ENCODE measurements around the gene ANXA6. TPM values are rescaled to one million over a fixed set of nuclear protein-coding genes. Genes with fewer than 3 reads are reported as not detected.

The ANXA6 gene
- polyA plus RNA-seq, 1 of the 3 experiments (the other 2 are of a cell fraction), result 87.5 TPM

- Histone ChIP-seq H4K20me1 (ENCODE audit: insufficient read depth) (peaks cover 16% of the 10 kb centered on the region), H3F3A (replicated peaks; ENCODE audit: insufficient read depth) (peaks cover 4% of the 10 kb centered on the region), H3K4me3 (ENCODE audit: low read depth in 2 of 2, low read length in 1 of 2) (peak overlapping the region; percentile 80 to 85), H3K4me2 (peak overlapping the region; percentile 77), H3K9me3 (no peaks in the 10 kb centered on the region), H3K9me2 (no peaks in the 10 kb centered on the region), H2AFZ (ENCODE audit: low read depth) (peak overlapping the region; percentile 85), H3K36me3 (replicated peaks in 1 of 2; ENCODE audit: control insufficient read depth in 1 of 2, insufficient read depth in 2 of 2, low read length in 1 of 2) (no peaks in the 10 kb centered on the region), H3K27ac (ENCODE audit: low read depth in 2 of 2, low read length in 1 of 2) (peak overlapping the region; percentile 89 to 97), H3K79me2 (ENCODE audit: insufficient read depth) (peaks cover 40% of the 10 kb centered on the region), H3K4me1 (ENCODE audit: control insufficient read depth in 1 of 2, insufficient read depth in 2 of 2, low read depth in 1 of 2, low read length in 1 of 2) (peaks cover 4 to 16% of the 10 kb centered on the region in 2 experiments; a peak in 3 of 4 replicates), H3K9ac (peak overlapping the region; percentile 99), H3K27me3 (ENCODE audit: insufficient read depth) (no peaks in the 10 kb centered on the region)
- CTCF ChIA-PET, result interaction anchor here (0.7 to 4.9 kb wide), 11 partner anchors 9 to 86 kb away, joined by 3 to 23 read pairs (median 4); no protein-coding TSS in a partner anchor
- no peak for TF ChIP-seq RAD21 (IDR thresholded peaks at IDR 0.05; ENCODE audit: low read length)
- no peak for TF ChIP-seq JUND (IDR thresholded peaks at IDR 0.05)
- TF ChIP-seq NFIC (IDR thresholded peaks at IDR 0.05; ENCODE audit: borderline replicate concordance), result 0 out of 2 replicates have a peak, but pooled peaks have one; percentile 64
- no peak for TF ChIP-seq MXI1 (IDR thresholded peaks at IDR 0.05; ENCODE audit: low read depth, low read length)
- WGBS (ENCODE audit: low lambda C conversion rate), result 26% methylated on average over 15 of the region's 15 CpGs
- POLR2A ChIA-PET, result interaction anchor here (0.9 to 2.2 kb wide), 6 partner anchors 8 to 501 kb away, joined by 3 to 8 read pairs (median 4); no protein-coding TSS in a partner anchor
- no peak for DNase-seq
Measured at GRCh38 chr5:151081431-151082281, 75.9 kb downstream of the ANXA6 start.

DNA sequence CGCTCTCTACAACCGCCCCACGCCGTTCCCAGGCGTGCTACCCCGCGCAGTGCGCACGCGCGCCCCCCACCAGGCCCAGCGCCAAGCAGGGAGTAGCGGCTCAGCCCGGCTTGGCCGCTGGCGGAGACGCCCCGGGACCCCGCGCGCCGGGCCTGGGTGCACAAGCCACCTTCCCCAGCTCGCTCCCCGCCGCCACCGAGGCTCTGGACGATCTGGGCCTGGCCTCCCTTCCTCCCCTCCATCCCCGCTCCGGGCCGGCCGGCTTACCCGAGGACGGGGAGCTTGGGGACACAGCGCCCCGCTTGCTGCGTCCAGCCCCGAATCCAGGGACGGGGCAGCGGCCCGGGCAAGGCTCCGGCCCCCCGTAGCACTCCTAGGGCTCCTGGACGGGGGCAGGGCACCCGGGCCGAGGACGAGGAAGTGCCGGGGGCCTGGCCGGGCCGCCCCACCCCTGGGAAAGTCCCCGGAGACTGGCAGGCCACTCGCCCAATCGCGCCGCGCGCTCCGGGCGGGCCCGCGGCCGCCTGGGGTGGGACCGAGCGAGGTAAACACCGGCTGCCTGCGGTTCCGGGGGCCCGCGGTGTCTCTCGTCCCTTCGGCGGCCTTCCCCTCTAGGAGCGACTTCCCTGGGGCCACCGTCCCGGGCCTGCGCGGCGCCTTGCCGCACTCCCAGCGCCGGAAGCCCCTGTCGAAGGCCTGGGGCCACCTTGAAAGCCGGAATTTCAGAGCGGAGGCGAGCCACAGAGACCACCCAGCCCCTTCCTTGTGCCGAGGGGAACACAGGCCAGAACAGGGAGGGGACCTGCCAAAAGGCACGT lies 76.8 kb downstream of the ANXA6 start, which contains the start of gene TNIP1:
TSS of gene TNIP1 (minus strand) at position 422 of the 818 bp plus-strand sequence. CDS start 15,939 bp downstream, outside the sequence.
- DNase-seq, result peak; percentile 98
- peak within 1 kb of the TSS; percentile 80 to 85 for H3K4me3 ChIP-seq (ENCODE audit: low read depth in 2 of 2, low read length in 1 of 2)
- H3K9me3 ChIP-seq, result no peaks in the 10 kb centered on the region
- peaks cover 24% of the 10 kb centered on the region for H4K20me1 ChIP-seq (ENCODE audit: insufficient read depth)
- POLR2A ChIA-PET, result interaction anchor here (0.9 to 2.2 kb wide), 10 partner anchors 9 to 500 kb away, joined by 3 to 8 read pairs (median 4); no protein-coding TSS in a partner anchor
- H3K79me2 ChIP-seq (ENCODE audit: insufficient read depth), result peaks cover 48% of the 10 kb centered on the region
- peaks cover 4 to 19% of the 10 kb centered on the region in 2 experiments; a peak in 3 of 4 replicates for H3K4me1 ChIP-seq (ENCODE audit: control insufficient read depth in 1 of 2, insufficient read depth in 2 of 2, low read depth in 1 of 2, low read length in 1 of 2)
- CTCF ChIA-PET, result interaction anchor here (0.7 to 4.9 kb wide), 8 partner anchors 10 to 87 kb away, joined by 3 to 23 read pairs (median 4); no protein-coding TSS in a partner anchor
- no peaks in the 10 kb centered on the region for H3K36me3 ChIP-seq (replicated peaks in 1 of 2; ENCODE audit: control insufficient read depth in 1 of 2, insufficient read depth in 2 of 2, low read length in 1 of 2)
- H3K4me2 ChIP-seq, result peak within 1 kb of the TSS; percentile 77
- peak within 1 kb of the TSS; percentile 85 for H2AFZ ChIP-seq (ENCODE audit: low read depth)
- WGBS (ENCODE audit: low lambda C conversion rate), result 1% methylated on average over 16 of the region's 86 CpGs
- peaks cover 4% of the 10 kb centered on the region for H3F3A ChIP-seq (replicated peaks; ENCODE audit: insufficient read depth)
- no peaks in the 10 kb centered on the region for H3K9me2 ChIP-seq
- peak within 1 kb of the TSS; percentile 89 to 97 for H3K27ac ChIP-seq (ENCODE audit: low read depth in 2 of 2, low read length in 1 of 2)
- no peaks in the 10 kb centered on the region for H3K27me3 ChIP-seq (ENCODE audit: insufficient read depth)
- H3K9ac ChIP-seq, result peak within 1 kb of the TSS; percentile 99
- TF ChIP-seq RFX5 (IDR thresholded peaks at IDR 0.05; ENCODE audit: low read length) (no peak), GABPA (IDR thresholded peaks at IDR 0.05; ENCODE audit: low read depth) (peak; percentile 34; the same call in 1 of the 2 replicates), EP300 (IDR thresholded peaks at IDR 0.05; ENCODE audit: borderline replicate concordance in 1 of 2, low read depth in 1 of 2, low read length in 1 of 2) (no peak), GATA2 (CRISPR knock-in tag; IDR thresholded peaks at IDR 0.05) (no peak), MEF2A (IDR thresholded peaks at IDR 0.05; ENCODE audit: borderline replicate concordance, low read depth) (no peak), FOSL2 (IDR thresholded peaks at IDR 0.05; ENCODE audit: borderline replicate concordance, low read depth) (no peak), RAD21 (IDR thresholded peaks at IDR 0.05; ENCODE audit: low read length) (no peak), TCF12 (IDR thresholded peaks at IDR 0.05) (peak; percentile 27; the same call in 1 of the 2 replicates), USF2 (IDR thresholded peaks at IDR 0.05; ENCODE audit: borderline replicate concordance, low read depth, low read length) (no peak), NFIC (IDR thresholded peaks at IDR 0.05; ENCODE audit: borderline replicate concordance) (no peak; the same call in none of the 2 replicates), RCOR1 (IDR thresholded peaks at IDR 0.05; ENCODE audit: low read length) (no peak), YY1 (IDR thresholded peaks at IDR 0.05; ENCODE audit: low read depth) (0 out of 2 replicates have a peak, but pooled peaks have one; percentile 45), CHD2 (IDR thresholded peaks at IDR 0.05; ENCODE audit: low read length, partially characterized antibody) (peak; percentile 30)
- TF ChIP-seq, protein P1, sequence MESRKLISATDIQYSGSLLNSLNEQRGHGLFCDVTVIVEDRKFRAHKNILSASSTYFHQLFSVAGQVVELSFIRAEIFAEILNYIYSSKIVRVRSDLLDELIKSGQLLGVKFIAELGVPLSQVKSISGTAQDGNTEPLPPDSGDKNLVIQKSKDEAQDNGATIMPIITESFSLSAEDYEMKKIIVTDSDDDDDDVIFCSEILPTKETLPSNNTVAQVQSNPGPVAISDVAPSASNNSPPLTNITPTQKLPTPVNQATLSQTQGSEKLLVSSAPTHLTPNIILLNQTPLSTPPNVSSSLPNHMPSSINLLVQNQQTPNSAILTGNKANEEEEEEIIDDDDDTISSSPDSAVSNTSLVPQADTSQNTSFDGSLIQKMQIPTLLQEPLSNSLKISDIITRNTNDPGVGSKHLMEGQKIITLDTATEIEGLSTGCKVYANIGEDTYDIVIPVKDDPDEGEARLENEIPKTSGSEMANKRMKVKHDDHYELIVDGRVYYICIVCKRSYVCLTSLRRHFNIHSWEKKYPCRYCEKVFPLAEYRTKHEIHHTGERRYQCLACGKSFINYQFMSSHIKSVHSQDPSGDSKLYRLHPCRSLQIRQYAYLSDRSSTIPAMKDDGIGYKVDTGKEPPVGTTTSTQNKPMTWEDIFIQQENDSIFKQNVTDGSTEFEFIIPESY (IDR thresholded peaks at IDR 0.05; ENCODE audit: borderline replicate concordance, low read depth), result no peak
- TF ChIP-seq, protein P2, sequence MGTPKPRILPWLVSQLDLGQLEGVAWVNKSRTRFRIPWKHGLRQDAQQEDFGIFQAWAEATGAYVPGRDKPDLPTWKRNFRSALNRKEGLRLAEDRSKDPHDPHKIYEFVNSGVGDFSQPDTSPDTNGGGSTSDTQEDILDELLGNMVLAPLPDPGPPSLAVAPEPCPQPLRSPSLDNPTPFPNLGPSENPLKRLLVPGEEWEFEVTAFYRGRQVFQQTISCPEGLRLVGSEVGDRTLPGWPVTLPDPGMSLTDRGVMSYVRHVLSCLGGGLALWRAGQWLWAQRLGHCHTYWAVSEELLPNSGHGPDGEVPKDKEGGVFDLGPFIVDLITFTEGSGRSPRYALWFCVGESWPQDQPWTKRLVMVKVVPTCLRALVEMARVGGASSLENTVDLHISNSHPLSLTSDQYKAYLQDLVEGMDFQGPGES (IDR thresholded peaks at IDR 0.05; ENCODE audit: low read depth, low read length), result no peak
- TF ChIP-seq, protein P3, sequence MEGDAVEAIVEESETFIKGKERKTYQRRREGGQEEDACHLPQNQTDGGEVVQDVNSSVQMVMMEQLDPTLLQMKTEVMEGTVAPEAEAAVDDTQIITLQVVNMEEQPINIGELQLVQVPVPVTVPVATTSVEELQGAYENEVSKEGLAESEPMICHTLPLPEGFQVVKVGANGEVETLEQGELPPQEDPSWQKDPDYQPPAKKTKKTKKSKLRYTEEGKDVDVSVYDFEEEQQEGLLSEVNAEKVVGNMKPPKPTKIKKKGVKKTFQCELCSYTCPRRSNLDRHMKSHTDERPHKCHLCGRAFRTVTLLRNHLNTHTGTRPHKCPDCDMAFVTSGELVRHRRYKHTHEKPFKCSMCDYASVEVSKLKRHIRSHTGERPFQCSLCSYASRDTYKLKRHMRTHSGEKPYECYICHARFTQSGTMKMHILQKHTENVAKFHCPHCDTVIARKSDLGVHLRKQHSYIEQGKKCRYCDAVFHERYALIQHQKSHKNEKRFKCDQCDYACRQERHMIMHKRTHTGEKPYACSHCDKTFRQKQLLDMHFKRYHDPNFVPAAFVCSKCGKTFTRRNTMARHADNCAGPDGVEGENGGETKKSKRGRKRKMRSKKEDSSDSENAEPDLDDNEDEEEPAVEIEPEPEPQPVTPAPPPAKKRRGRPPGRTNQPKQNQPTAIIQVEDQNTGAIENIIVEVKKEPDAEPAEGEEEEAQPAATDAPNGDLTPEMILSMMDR (IDR thresholded peaks at IDR 0.05), result no peak

Data from SK-N-SH (cell line).